ENCODE results near the gene NMNAT2.

NMNAT2 gene

DNA sequence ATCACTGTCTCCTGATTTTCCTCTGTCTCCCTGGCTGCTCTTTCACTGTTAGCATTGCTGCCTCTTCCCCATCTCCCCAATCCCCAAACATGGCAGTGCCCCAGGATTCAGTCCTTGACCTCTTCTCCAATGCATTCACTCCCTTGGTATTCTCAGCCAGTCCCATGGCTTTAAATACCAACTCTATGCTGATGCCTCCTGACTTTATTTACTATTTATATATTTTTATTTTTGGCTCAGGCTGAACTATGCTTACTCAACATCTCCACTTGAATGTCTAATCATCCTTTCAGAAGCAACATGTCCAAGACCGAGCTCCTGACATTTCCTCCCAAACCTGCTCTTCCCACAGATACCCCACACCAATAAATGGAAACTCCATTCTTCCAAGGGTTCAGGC is 26.3 kb downstream of the NMNAT2 start:
- H3K4me2 ChIP-seq (ENCODE audit: low read length), result no peak overlapping the region
- H3K27me3 ChIP-seq (ENCODE audit: insufficient read depth, low read length), result no peaks in the 10 kb centered on the region; the same call in 1 of the 2 replicates
- H2AFZ ChIP-seq (ENCODE audit: low read length), result no peak overlapping the region
- H3K9ac ChIP-seq (ENCODE audit: low read length), result no peak overlapping the region
- no peaks in the 10 kb centered on the region for H3F3A ChIP-seq (ENCODE audit: insufficient read depth, low read length)
- no peaks in the 10 kb centered on the region for H3K9me2 ChIP-seq (ENCODE audit: low read depth, low read length)
- H3K79me2 ChIP-seq (ENCODE audit: insufficient read depth, low read length), result no peaks in the 10 kb centered on the region
- H3K4me1 ChIP-seq (ENCODE audit: insufficient read depth, low read length, severe bottlenecking), result no peaks in the 10 kb centered on the region
- TF ChIP-seq EZH2 (IDR thresholded peaks at IDR 0.05; ENCODE audit: borderline replicate concordance, low read length) (no peak), CTCF (IDR thresholded peaks at IDR 0.05; ENCODE audit: low read length) (no peak)
- H3K4me3 ChIP-seq (ENCODE audit: low read depth, low read length, poor library complexity, severe bottlenecking), result no peak overlapping the region
- H3K36me3 ChIP-seq (ENCODE audit: insufficient read depth, low read length), result no peaks in the 10 kb centered on the region
- H3K27ac ChIP-seq (ENCODE audit: low read depth, low read length, poor library complexity, severe bottlenecking), result no peak overlapping the region
- H3K9me3 ChIP-seq (ENCODE audit: low read length), result no peaks in the 10 kb centered on the region
- no peaks in the 10 kb centered on the region for H4K20me1 ChIP-seq (ENCODE audit: insufficient read depth, low read length)

GRCh38 chr1:183390561-183390960 is 27.6 kb downstream of the NMNAT2 start:
- TF ChIP-seq EZH2 (IDR thresholded peaks at IDR 0.05; ENCODE audit: borderline replicate concordance, low read length) (no peak), CTCF (IDR thresholded peaks at IDR 0.05; ENCODE audit: low read length) (no peak)
- H3K27me3 ChIP-seq (ENCODE audit: insufficient read depth, low read length), result no peaks in the 10 kb centered on the region; the same call in 1 of the 2 replicates

GRCh38 chr1:183388735-183389134 is 29.4 kb downstream of the NMNAT2 start:
- Histone ChIP-seq H3K27ac (ENCODE audit: low read depth, low read length, poor library complexity, severe bottlenecking) (no peak overlapping the region), H3K4me2 (ENCODE audit: low read length) (no peak overlapping the region), H3K4me1 (ENCODE audit: insufficient read depth, low read length, severe bottlenecking) (no peaks in the 10 kb centered on the region), H3K9ac (ENCODE audit: low read length) (no peak overlapping the region), H3K27me3 (ENCODE audit: insufficient read depth, low read length) (no peaks in the 10 kb centered on the region; the same call in 1 of the 2 replicates), H3K36me3 (ENCODE audit: insufficient read depth, low read length) (no peaks in the 10 kb centered on the region), H3K9me2 (ENCODE audit: low read depth, low read length) (no peaks in the 10 kb centered on the region), H2AFZ (ENCODE audit: low read length) (no peak overlapping the region), H3K9me3 (ENCODE audit: low read length) (no peaks in the 10 kb centered on the region), H3K79me2 (ENCODE audit: insufficient read depth, low read length) (no peaks in the 10 kb centered on the region), H3F3A (ENCODE audit: insufficient read depth, low read length) (no peaks in the 10 kb centered on the region), H4K20me1 (ENCODE audit: insufficient read depth, low read length) (no peaks in the 10 kb centered on the region), H3K4me3 (ENCODE audit: low read depth, low read length, poor library complexity, severe bottlenecking) (no peak overlapping the region)
- TF ChIP-seq EZH2 (IDR thresholded peaks at IDR 0.05; ENCODE audit: borderline replicate concordance, low read length), result no peak
- no peak for TF ChIP-seq CTCF (IDR thresholded peaks at IDR 0.05; ENCODE audit: low read length)

More at GRCh38 chr1:183390561-183390960, 27.6 kb downstream of the NMNAT2 start:
- no peaks in the 10 kb centered on the region for H3K36me3 ChIP-seq (ENCODE audit: insufficient read depth, low read length)
- H3K27ac ChIP-seq (ENCODE audit: low read depth, low read length, poor library complexity, severe bottlenecking), result no peak overlapping the region
- no peaks in the 10 kb centered on the region for H4K20me1 ChIP-seq (ENCODE audit: insufficient read depth, low read length)
- no peaks in the 10 kb centered on the region for H3K9me3 ChIP-seq (ENCODE audit: low read length)
- no peak overlapping the region for H3K4me2 ChIP-seq (ENCODE audit: low read length)
- no peaks in the 10 kb centered on the region for H3K79me2 ChIP-seq (ENCODE audit: insufficient read depth, low read length)
- H3K9me2 ChIP-seq (ENCODE audit: low read depth, low read length), result no peaks in the 10 kb centered on the region
- H3K4me3 ChIP-seq (ENCODE audit: low read depth, low read length, poor library complexity, severe bottlenecking), result no peak overlapping the region
- H3F3A ChIP-seq (ENCODE audit: insufficient read depth, low read length), result no peaks in the 10 kb centered on the region
- H3K9ac ChIP-seq (ENCODE audit: low read length), result no peak overlapping the region
- no peak overlapping the region for H2AFZ ChIP-seq (ENCODE audit: low read length)
- H3K4me1 ChIP-seq (ENCODE audit: insufficient read depth, low read length, severe bottlenecking), result no peaks in the 10 kb centered on the region

Measured in OCI-LY1 (cell line).